Adrenal gland (tissue), 12 donors: Measurements from ENCODE around the gene UNC79. TPM values are rescaled to one million over a fixed set of nuclear protein-coding genes. Genes with fewer than 3 reads are reported as not detected.

Experiments used
- DNase-seq, 7 donors: peaks; one replicate each; pipeline ENCODE4 v3.0.0-alpha.2; 2019 to 2020
- H3K27ac ChIP-seq, 5 donors: fragments of 200-600 bp; sonication (generic) in 4 of 5; 1 replicate in 3 of 5; 2 replicates in 2 of 5; pipeline versions ENCODE4 v1.5.1 to v1.8.0; 2016 to 2020; ENCODE audit warnings: mild to moderate bottlenecking in 1 of 5
- H3K27me3 ChIP-seq: fragments of 200-600 bp; 2 replicates; pipeline ENCODE4 v1.8.0; 2021
- H3K36me3 ChIP-seq, 2 donors: fragments of 200-600 bp; replicated peaks in 1 of 2; 1 replicate in 1 of 2; 2 replicates in 1 of 2; pipeline versions ENCODE4 v1.5.1 to v1.8.0; 2018 to 2022
- H3K4me1 ChIP-seq, 2 donors: fragments of 200-600 bp; replicated peaks in 1 of 2; 1 replicate in 1 of 2; 2 replicates in 1 of 2; pipeline versions ENCODE4 v1.5.1 to v1.8.0; 2018 to 2021
- H3K4me3 ChIP-seq, 4 donors: fragments of 200-600 bp; sonication (generic) in 3 of 4; one replicate each; pipeline ENCODE4 v1.5.1; 2016 to 2018
- H3K9me3 ChIP-seq, 3 donors: fragments of 200-600 bp; sonication (generic) in 1 of 3; replicated peaks in 1 of 3; 1 replicate in 2 of 3; 2 replicates in 1 of 3; pipeline versions ENCODE4 v1.5.1 to v1.8.0; 2016 to 2021
- CTCF ChIP-seq, 6 experiments: fragments of 450-650 bp in 4 of 6; fragments of 200-600 bp in 2 of 6; sonication (generic) in 1 of 6; IDR thresholded peaks; 1 replicate in 5 of 6; 2 replicates in 1 of 6; pipeline versions ENCODE4 v1.5.1 to v1.8.0; 2016 to 2021; ENCODE audit warnings: antibody characterized with exemption in 6 of 6, mild to moderate bottlenecking in 2 of 6, moderate library complexity in 1 of 6
- POLR2A ChIP-seq, 2 donors: fragments of 450-650 bp; IDR thresholded peaks; one replicate each; pipeline ENCODE4 v1.6.1; 2017; ENCODE audit warnings: antibody characterized with exemption in 2 of 2, mild to moderate bottlenecking in 2 of 2, moderate library complexity in 1 of 2
- WGBS, 4 donors: extraction: QIAGEN DNeasy Blood & Tissue Kit in 2 of 4; methylation state at CpG; one replicate each; pipeline versions ENCODE4 v1.1.5 to v1.1.7; 2013 to 2017; 5-methylcytosine and 5-hydroxymethylcytosine counted together
- intact Hi-C, 2 donors: fragments of 100-400 bp; cut with DNase I; formaldehyde crosslinking; loops; one replicate each; pipeline versions ENCODE4 v1.14.1 to v1.15.0; 2022 to 2023
- polyA plus RNA-seq, 3 donors: library from polyadenylated mRNA; stranded (reverse); fragments of 200-250 nt in 2 of 3; fragments of 350-450 nt in 1 of 3; fragmentation: Illumina TruSeq in 1 of 3; extraction: RNeasy Lipid Tissue Mini Kit (QIAGEN cat#74804) in 1 of 3; gene quantifications; one replicate each; pipeline ENCODE4 v1.2.3, GENCODE V29; 2013 to 2014
- total RNA-seq, 9 donors: library from RNA; depleted of rRNA in 4 of 9; stranded (reverse); fragments of >200 nt in 4 of 9; fragments of 120-200 nt in 1 of 9; fragmentation: NEBNext Ultra II Directional in 1 of 9; extraction: Animal tissue kit (Norgen Biotek cat#: 25700) in 1 of 9; gene quantifications; one replicate each; pipeline versions ENCODE4 v1.1.0 to v1.2.4, GENCODE V29; 2013 to 2023
- donor health status: healthy with polysubstance abuse.
- donor health status: Bipolar disorder and iron deficiency.
- donor health status: DM: yes; HTN: yes; CAD: no.
- donor health status: DM: no; HTN: no; CAD: no.
- donor health status: DM: no; HTN: no; CAD: no.
- donor health status: DM: yes; HTN: yes; CAD: no.

Gene UNC79
- total and polyA plus RNA-seq, 12 donors: 0.09 to 4.3 (median 1.1) TPM

GRCh38 chr14:93648440-93649168, 217.9 kb downstream of the UNC79 start:
- 62 to 69% (median 65%) methylated on average over 5 of the region's 5 CpGs for WGBS, 4 donors
- Histone ChIP-seq H3K4me3 (no peak overlapping the region), H3K9me3 (no peaks in the 10 kb centered on the region), H3K36me3 (no peaks in the 10 kb centered on the region), H3K4me1 (no peaks in the 10 kb centered on the region), H3K27me3 (no peaks in the 10 kb centered on the region), H3K27ac (no peak overlapping the region)
- DNase-seq: no peak
- intact Hi-C loops: no loop called here
- TF ChIP-seq POLR2A (IDR thresholded peaks at IDR 0.05): no peak
- TF ChIP-seq CTCF (IDR thresholded peaks at IDR 0.05): peak in 1 of 6 experiments; percentile 4

- DNase-seq: no peak
- TF ChIP-seq CTCF (IDR thresholded peaks at IDR 0.05) (no peak), POLR2A (IDR thresholded peaks at IDR 0.05) (no peak)
- Histone ChIP-seq H3K4me1 (no peaks in the 10 kb centered on the region), H3K9me3 (no peaks in the 10 kb centered on the region), H3K36me3 (no peaks in the 10 kb centered on the region), H3K27me3 (no peaks in the 10 kb centered on the region), H3K27ac (no peak overlapping the region), H3K4me3 (no peak overlapping the region)
- intact Hi-C loops: loop anchor here in 1 of 2 donors (10.0 kb wide), 1 partner anchor 240 kb away; no protein-coding TSS in a partner anchor
- WGBS, 4 donors: 76 to 82% (median 77%) methylated on average over 5 of the region's 5 CpGs
These were observed 223.9 kb downstream of the UNC79 start for GRCh38 chr14:93654599-93654998.

GRCh38 chr14:93655078-93655750, 224.5 kb downstream of the UNC79 start:
- TF ChIP-seq POLR2A (IDR thresholded peaks at IDR 0.05): no peak
- TF ChIP-seq CTCF (IDR thresholded peaks at IDR 0.05): peak; percentile 39 to 61 (median 48)
- intact Hi-C loops: loop anchor here (5.0 to 10.0 kb wide), 2 partner anchors 237 to 240 kb away; no protein-coding TSS in a partner anchor
- Histone ChIP-seq H3K27me3 (no peaks in the 10 kb centered on the region), H3K4me3 (no peak overlapping the region), H3K4me1 (no peaks in the 10 kb centered on the region), H3K9me3 (no peaks in the 10 kb centered on the region), H3K36me3 (no peaks in the 10 kb centered on the region), H3K27ac (no peak overlapping the region)
- 39 to 45% (median 44%) methylated on average over 10 of the region's 10 CpGs for WGBS, 4 donors
- DNase-seq: peak in 4 of 7 donors; percentile 13 to 31 (median 25)

GRCh38 chr14:93657875-93658274, 227.1 kb downstream of the UNC79 start:
- H3K36me3 ChIP-seq: no peaks in the 10 kb centered on the region
- no peaks in the 10 kb centered on the region for H3K9me3 ChIP-seq
- H3K4me3 ChIP-seq: no peak overlapping the region
- no peak for DNase-seq
- H3K27me3 ChIP-seq: no peaks in the 10 kb centered on the region
- H3K4me1 ChIP-seq: no peaks in the 10 kb centered on the region
- WGBS, 4 donors: 76 to 79% (median 78%) methylated on average over 6 of the region's 6 CpGs
- no peak for TF ChIP-seq POLR2A (IDR thresholded peaks at IDR 0.05)
- no peak for TF ChIP-seq CTCF (IDR thresholded peaks at IDR 0.05)
- H3K27ac ChIP-seq: no peak overlapping the region
- intact Hi-C loops: loop anchor here (5.0 to 10.0 kb wide), 2 partner anchors 234 to 237 kb away; no protein-coding TSS in a partner anchor
